GM12878 (cell line): ENCODE data around the gene LYZL2. TPM values are rescaled to one million over a fixed set of nuclear protein-coding genes. Genes with fewer than 3 reads are reported as not detected.

Source experiments
- ATAC-seq: fragments of 200-7000 bp; cut with Tn5 transposase; 3 replicates; pipeline ENCODE4 v1.9.1; 2020; ENCODE audit warnings: mild to moderate bottlenecking, moderate library complexity
- BruUV-seq: library from RNA; stranded (reverse); fragments of 400-500 nt; replicated peaks from 2 replicates; lab custom pipeline; 2021; lab: Mats Ljungman, UMichigan
- CTCF ChIA-PET: fragments of 300-600 bp; sonication (Branson Sonifier 250); formaldehyde crosslinking; extraction: SDS; loops from one replicate; lab custom pipeline; 2021; ENCODE audit warnings: inconsistent platforms; lab: Yijun Ruan, JAX
- POLR2A ChIA-PET: fragments of 350-600 bp; formaldehyde crosslinking; extraction: SDS; loops from one replicate; lab custom pipeline; 2021; ENCODE audit warnings: inconsistent platforms; lab: Charles Lee
- RAD21 ChIA-PET: fragments of 300-600 bp; sonication (Branson Sonifier 250); formaldehyde crosslinking; loops from one replicate; lab custom pipeline; 2023; ENCODE audit warnings: antibody characterized with exemption; ENCODE audit not compliant: unreplicated experiment; lab: Charles Lee
- SMC1A ChIA-PET: fragments of 300-600 bp; sonication (Branson Sonifier 250); formaldehyde crosslinking; loops from one replicate; lab custom pipeline; 2023; ENCODE audit not compliant: unreplicated experiment, uncharacterized antibody; lab: Charles Lee
- DNase-seq: peaks from one replicate; pipeline ENCODE4 v3.0.0-alpha.2; 2011; ENCODE audit warnings: low read depth, low spot score
- FAIRE-seq: peaks from 3 replicates; lab custom pipeline; 2011; peaks lifted over from hg19 to GRCh38; lab: Jason Lieb, UNC
- H2AFZ ChIP-seq: 2 replicates; pipeline ENCODE4 v1.6.0; 2011; ENCODE audit warnings: low read depth, low read length, control low read depth; ENCODE audit not compliant: control insufficient read depth
- H3K27ac ChIP-seq: 2 replicates; pipeline ENCODE4 v1.5.1; 2011; ENCODE audit warnings: control low read depth; ENCODE audit not compliant: control insufficient read depth, insufficient read depth
- H3K27me3 ChIP-seq, 2 experiments: replicated peaks in 1 of 2; 2 replicates each; pipeline versions ENCODE4 v1.6.0 to v1.6.1; 2011; ENCODE audit warnings: low read length in 1 of 2; ENCODE audit not compliant: control insufficient read depth in 2 of 2, insufficient read depth in 2 of 2
- H3K36me3 ChIP-seq, 2 experiments: 2 replicates each; pipeline ENCODE4 v1.5.1; 2011; ENCODE audit warnings: low read length in 1 of 2; ENCODE audit not compliant: control insufficient read depth in 2 of 2, insufficient read depth in 2 of 2
- H3K4me1 ChIP-seq: 2 replicates; pipeline ENCODE4 v1.6.1; 2011; ENCODE audit warnings: mild to moderate bottlenecking, low read length, moderate library complexity, mixed read lengths; ENCODE audit not compliant: control insufficient read depth, insufficient read depth
- H3K4me2 ChIP-seq: 2 replicates; pipeline ENCODE4 v1.6.0; 2011; ENCODE audit warnings: control low read depth; ENCODE audit not compliant: control insufficient read depth, insufficient read depth
- H3K4me3 ChIP-seq: fragments of 200-600 bp; sonication (generic); 2 replicates; pipeline ENCODE4 v1.5.1; 2016
- H3K79me2 ChIP-seq: 2 replicates; pipeline ENCODE4 v1.6.0; 2011; ENCODE audit warnings: low read length; ENCODE audit not compliant: control insufficient read depth, insufficient read depth
- H3K9ac ChIP-seq: 2 replicates; pipeline ENCODE4 v1.8.0; 2011; ENCODE audit warnings: low read length, control low read depth, mixed read lengths; ENCODE audit not compliant: control insufficient read depth, insufficient read depth
- H3K9me3 ChIP-seq: replicated peaks from 3 replicates; pipeline ENCODE4 v1.5.1; 2011; ENCODE audit warnings: mild to moderate bottlenecking, low read length; ENCODE audit not compliant: control insufficient read depth, insufficient read depth
- H4K20me1 ChIP-seq: 2 replicates; pipeline ENCODE4 v1.6.0; 2011; ENCODE audit not compliant: control insufficient read depth, insufficient read depth
- ATF2 ChIP-seq: IDR thresholded peaks from 2 replicates; pipeline ENCODE4 v1.6.1; 2012; ENCODE audit warnings: low read length, inconsistent platforms
- MEF2B ChIP-seq: fragments of 450-650 bp; IDR thresholded peaks from 2 replicates; pipeline ENCODE4 v1.6.1; 2018; ENCODE audit warnings: mild to moderate bottlenecking, moderate library complexity; ENCODE audit not compliant: partially characterized antibody, poor library complexity, severe bottlenecking
- NFYA ChIP-seq: IDR thresholded peaks from 2 replicates; pipeline ENCODE4 v1.6.1; 2011; ENCODE audit warnings: low read depth, mild to moderate bottlenecking, low read length, improper control_type of control experiment, borderline replicate concordance
- PAX8 ChIP-seq: fragments of 450-650 bp; IDR thresholded peaks from 2 replicates; pipeline ENCODE4 v1.6.1; 2017; ENCODE audit warnings: mild to moderate bottlenecking, moderate library complexity
- ZNF687 ChIP-seq: fragments of 450-650 bp; IDR thresholded peaks from 2 replicates; pipeline ENCODE4 v1.6.1; 2017; ENCODE audit warnings: mild to moderate bottlenecking, moderate library complexity
- in situ Hi-C: fragments of 300-500 bp; cut with MboI; formaldehyde crosslinking; loops from 9 replicates; pipeline ENCODE4 v1.14.3; 2018; ENCODE audit warnings: mixed read lengths
- intact Hi-C: fragments of 100-400 bp; cut with micrococcal nuclease; formaldehyde crosslinking; loops from one replicate; pipeline ENCODE4 v1.14.2; 2022; ENCODE audit not compliant: unreplicated experiment
- polyA plus RNA-seq, 11 experiments: library from polyadenylated mRNA; depleted of rRNA in 4 of 11; unstranded in 6 of 11; stranded (reverse) in 5 of 11; fragments of >200 nt; fragmentation: Nextera tagmentation in 4 of 11; fragmentation: Illumina TruSeq in 1 of 11; extraction: Ambion mirVana in 4 of 11; extraction: Trizol in 1 of 11; gene quantifications; 1 replicate in 1 of 11; 2 replicates in 10 of 11; pipeline versions ENCODE4 v1.2.1 to v1.2.3, GENCODE V29; 2011 to 2016; ENCODE audit warnings: inconsistent platforms in 2 of 11, missing spikeins in 2 of 11, low read depth in 1 of 11
- total RNA-seq, 4 experiments: library from RNA; depleted of rRNA in 3 of 4; stranded (reverse); fragments of >200 nt in 3 of 4; fragmentation: Illumina TruSeq in 1 of 4; extraction: Trizol in 1 of 4; gene quantifications; 2 replicates each; pipeline versions ENCODE4 v1.2.1 to v1.2.3, GENCODE V29; 2013 to 2021

The LYZL2 gene
- total and polyA plus RNA-seq, 10 of the 15 experiments (the other 5 are each of a cell fraction or from before 2014, with no cell fraction given), result not detected

- ChIA-PET SMC1A (interaction anchor here (1.2 kb wide), 1 partner anchor 14 kb away, joined by 4 read pairs; no protein-coding TSS in a partner anchor), CTCF (interaction anchor here (1.8 kb wide), 2 partner anchors 14 kb away, joined by 8 to 10 read pairs; no protein-coding TSS in a partner anchor), POLR2A (no interaction called here), RAD21 (interaction anchor here (1.3 kb wide), 1 partner anchor 41 kb away, joined by 4 read pairs; no protein-coding TSS in a partner anchor)
- H3K27me3 ChIP-seq, result no peaks in the 10 kb centered on the region
- TF ChIP-seq NFYA (no peak), ATF2 (no peak), MEF2B (no peak), ZNF687 (no peak), PAX8 (no peak)
- no peak overlapping the region for H3K9ac ChIP-seq
- in situ Hi-C loops, result no loop called here
- FAIRE-seq (no peak), DNase-seq (no peak), ATAC-seq (no peak)
- no peak overlapping the region for H2AFZ ChIP-seq
- H3K36me3 ChIP-seq, result no peaks in the 10 kb centered on the region
- no peak overlapping the region for H3K27ac ChIP-seq
- no peaks in the 10 kb centered on the region for H3K9me3 ChIP-seq
- no TSS peak for BruUV-seq
- no peak overlapping the region for H3K4me3 ChIP-seq
- no peak overlapping the region for H3K4me2 ChIP-seq
- no peaks in the 10 kb centered on the region for H4K20me1 ChIP-seq
- H3K79me2 ChIP-seq, result no peaks in the 10 kb centered on the region
- peaks cover 5% of the 10 kb centered on the region; the same call in 1 of the 2 replicates for H3K4me1 ChIP-seq
- intact Hi-C loops, result no loop called here
These were observed 52.5 kb downstream of the LYZL2 start for GRCh38 chr10:30577048-30577447.
